A673 (cell line): Measurements from ENCODE around the gene GAPVD1.

Source experiments
- EZH2 ChIP-seq: fragments of 200-600 bp; sonication (generic); IDR thresholded peaks from 2 replicates; pipeline ENCODE4 v1.6.1; 2017; ENCODE audit warnings: borderline replicate concordance, low read depth, mild to moderate bottlenecking, mixed read lengths, antibody characterized with exemption, low read length; ENCODE audit not compliant: poor library complexity, severe bottlenecking
- TF ChIP-seq, protein P1 (sequence below): fragments of 300-800, 200-600 bp; sonication (generic); conservative IDR thresholded peaks from 2 replicates; pipeline ENCODE4 v1.5.1; 2017; ENCODE audit warnings: low read depth, mild to moderate bottlenecking, antibody characterized with exemption, low read length, moderate library complexity, mixed read lengths

DNA sequence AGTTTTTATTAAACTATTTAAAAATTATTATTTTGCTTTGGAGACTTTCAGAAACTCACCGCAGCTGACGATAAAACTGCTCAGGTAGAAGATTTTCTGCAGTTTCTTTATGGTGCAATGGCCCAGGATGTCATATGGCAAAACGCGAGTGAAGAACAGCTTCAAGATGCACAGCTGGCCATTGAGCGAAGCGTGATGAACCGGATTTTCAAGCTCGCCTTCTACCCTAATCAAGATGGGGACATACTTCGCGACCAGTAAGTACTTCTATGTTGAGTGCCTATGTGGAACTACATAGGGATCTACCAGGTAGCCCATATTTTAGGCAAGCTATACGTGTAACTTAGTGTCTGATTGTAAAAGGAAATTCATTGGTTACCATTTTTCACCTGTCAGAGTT is 94.0 kb downstream of the GAPVD1 start:
- TF ChIP-seq, protein P1, sequence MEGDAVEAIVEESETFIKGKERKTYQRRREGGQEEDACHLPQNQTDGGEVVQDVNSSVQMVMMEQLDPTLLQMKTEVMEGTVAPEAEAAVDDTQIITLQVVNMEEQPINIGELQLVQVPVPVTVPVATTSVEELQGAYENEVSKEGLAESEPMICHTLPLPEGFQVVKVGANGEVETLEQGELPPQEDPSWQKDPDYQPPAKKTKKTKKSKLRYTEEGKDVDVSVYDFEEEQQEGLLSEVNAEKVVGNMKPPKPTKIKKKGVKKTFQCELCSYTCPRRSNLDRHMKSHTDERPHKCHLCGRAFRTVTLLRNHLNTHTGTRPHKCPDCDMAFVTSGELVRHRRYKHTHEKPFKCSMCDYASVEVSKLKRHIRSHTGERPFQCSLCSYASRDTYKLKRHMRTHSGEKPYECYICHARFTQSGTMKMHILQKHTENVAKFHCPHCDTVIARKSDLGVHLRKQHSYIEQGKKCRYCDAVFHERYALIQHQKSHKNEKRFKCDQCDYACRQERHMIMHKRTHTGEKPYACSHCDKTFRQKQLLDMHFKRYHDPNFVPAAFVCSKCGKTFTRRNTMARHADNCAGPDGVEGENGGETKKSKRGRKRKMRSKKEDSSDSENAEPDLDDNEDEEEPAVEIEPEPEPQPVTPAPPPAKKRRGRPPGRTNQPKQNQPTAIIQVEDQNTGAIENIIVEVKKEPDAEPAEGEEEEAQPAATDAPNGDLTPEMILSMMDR: no peak
- no peak for TF ChIP-seq EZH2
